Neural cell (in vitro differentiated cells): Measurements from ENCODE around the gene FLACC1. TPM values are rescaled to one million over a fixed set of nuclear protein-coding genes. Genes with fewer than 3 reads are reported as not detected.
"Not testable (repeated sequence)": the region's sequence is repeated elsewhere in the genome, so short reads cannot be mapped to it uniquely, and the experiment has no call there.

Source experiments
- H2AFZ ChIP-seq: fragments of 200-600, 300-800 bp; sonication (generic), shearing (Covaris generic); 2 replicates; pipeline ENCODE4 v1.6.0; 2014; ENCODE audit warnings: low read depth, mild to moderate bottlenecking, antibody characterized with exemption, low read length, moderate library complexity
- H3F3A ChIP-seq: fragments of 200-600 bp; shearing (Covaris generic); 2 replicates; pipeline ENCODE4 v1.6.1; 2016; ENCODE audit warnings: mild to moderate bottlenecking, moderate library complexity, mixed read lengths, antibody characterized with exemption, low read length; ENCODE audit not compliant: insufficient read depth, poor library complexity, severe bottlenecking
- H3K27ac ChIP-seq: fragments of 200-600, 300-800 bp; sonication (generic), shearing (Covaris generic); 2 replicates; pipeline ENCODE4 v1.5.1; 2014; ENCODE audit warnings: mild to moderate bottlenecking, low read length, moderate library complexity
- H3K27me3 ChIP-seq: fragments of 300-800, 200-600 bp; sonication (generic), shearing (Covaris generic); 2 replicates; pipeline ENCODE4 v1.6.0; 2014; ENCODE audit warnings: mild to moderate bottlenecking, low read depth, low read length, moderate library complexity; ENCODE audit not compliant: insufficient read depth
- H3K36me3 ChIP-seq: fragments of 300-800, 200-600 bp; sonication (generic), shearing (Covaris generic); 2 replicates; pipeline ENCODE4 v1.5.1; 2014; ENCODE audit warnings: mild to moderate bottlenecking, antibody characterized with exemption, low read length, moderate library complexity; ENCODE audit not compliant: insufficient read depth
- H3K4me2 ChIP-seq: fragments of 300-800, 200-600 bp; sonication (generic), shearing (Covaris generic); 2 replicates; pipeline ENCODE4 v1.6.0; 2014; ENCODE audit warnings: mild to moderate bottlenecking, low read length
- H3K4me3 ChIP-seq: fragments of 300-800, 200-600 bp; sonication (generic), shearing (Covaris generic); 2 replicates; pipeline ENCODE4 v1.5.1; 2014; ENCODE audit warnings: mild to moderate bottlenecking, low read length, moderate library complexity
- H3K79me2 ChIP-seq: fragments of 200-600 bp; shearing (Covaris generic); replicated peaks from 2 replicates; pipeline ENCODE4 v1.6.0; 2014; ENCODE audit warnings: mild to moderate bottlenecking, low read length, moderate library complexity; ENCODE audit not compliant: insufficient read depth
- H3K9ac ChIP-seq: fragments of 300-800, 200-600 bp; sonication (generic), shearing (Covaris generic); 2 replicates; pipeline ENCODE4 v1.6.1; 2016; ENCODE audit warnings: mild to moderate bottlenecking, low read length, mixed read lengths
- H3K9me2 ChIP-seq: fragments of 200-600 bp; shearing (Covaris generic); 2 replicates; pipeline ENCODE4 v1.6.1; 2016; ENCODE audit warnings: mild to moderate bottlenecking, low read length, mixed read lengths; ENCODE audit not compliant: insufficient read depth
- H3K9me3 ChIP-seq: fragments of 200-600, 300-800 bp; sonication (generic), shearing (Covaris generic); 2 replicates; pipeline ENCODE4 v1.6.1; 2016; ENCODE audit warnings: mild to moderate bottlenecking, mixed run types, low read length, moderate library complexity, mixed read lengths
- H4K20me1 ChIP-seq: fragments of 200-600 bp; shearing (Covaris generic); 2 replicates; pipeline ENCODE4 v1.6.1; 2016; ENCODE audit warnings: mild to moderate bottlenecking, mixed run types; ENCODE audit not compliant: insufficient read depth
- EP300 ChIP-seq: fragments of 450-650 bp; conservative IDR thresholded peaks from 2 replicates; pipeline ENCODE4 v1.6.1; 2014; ENCODE audit warnings: antibody characterized with exemption, mild to moderate bottlenecking, moderate library complexity; ENCODE audit not compliant: poor library complexity, severe bottlenecking
- EZH2 ChIP-seq: fragments of 200-600, 300-800 bp; shearing (Covaris generic), sonication (generic); IDR thresholded peaks from 2 replicates; pipeline ENCODE4 v1.6.1; 2014; ENCODE audit warnings: antibody characterized with exemption, low read length, borderline replicate concordance, mild to moderate bottlenecking; ENCODE audit not compliant: insufficient read depth, poor library complexity, severe bottlenecking
- MXI1 ChIP-seq: fragments of 450-650 bp; conservative IDR thresholded peaks from 2 replicates; pipeline ENCODE4 v1.6.1; 2014; ENCODE audit warnings: antibody characterized with exemption, mild to moderate bottlenecking; ENCODE audit not compliant: poor library complexity, severe bottlenecking
- POLR2AphosphoS5 ChIP-seq: IDR thresholded peaks from 2 replicates; pipeline ENCODE4 v1.6.1; 2012
- RAD21 ChIP-seq: fragments of 450-650 bp; conservative IDR thresholded peaks from 2 replicates; pipeline ENCODE4 v1.6.1; 2014; ENCODE audit warnings: antibody characterized with exemption, mild to moderate bottlenecking, moderate library complexity
- SMC3 ChIP-seq: fragments of 450-650 bp; conservative IDR thresholded peaks from 2 replicates; pipeline ENCODE4 v1.6.1; 2014; ENCODE audit warnings: antibody characterized with exemption, mild to moderate bottlenecking, moderate library complexity; ENCODE audit not compliant: poor library complexity
- TAF1 ChIP-seq: IDR thresholded peaks from 2 replicates; pipeline ENCODE4 v1.6.1; 2012; ENCODE audit warnings: low read depth
- polyA plus RNA-seq: library from polyadenylated mRNA; depleted of rRNA; stranded (reverse); fragments of >200 nt; gene quantifications from 2 replicates; pipeline ENCODE4 v1.2.3, GENCODE V29; 2014
- TF ChIP-seq, protein P1 (sequence below): IDR thresholded peaks from 2 replicates; pipeline ENCODE4 v1.6.1; 2012; ENCODE audit warnings: borderline replicate concordance
- TF ChIP-seq, protein P2 (sequence below): fragments of 450-650 bp; IDR thresholded peaks from 2 replicates; pipeline ENCODE4 v1.5.1; 2014; ENCODE audit warnings: antibody characterized with exemption, mild to moderate bottlenecking, moderate library complexity; ENCODE audit not compliant: poor library complexity, severe bottlenecking

FLACC1 gene
- polyA plus RNA-seq, 1 donor from 2014 or later: 1.8 TPM

DNA sequence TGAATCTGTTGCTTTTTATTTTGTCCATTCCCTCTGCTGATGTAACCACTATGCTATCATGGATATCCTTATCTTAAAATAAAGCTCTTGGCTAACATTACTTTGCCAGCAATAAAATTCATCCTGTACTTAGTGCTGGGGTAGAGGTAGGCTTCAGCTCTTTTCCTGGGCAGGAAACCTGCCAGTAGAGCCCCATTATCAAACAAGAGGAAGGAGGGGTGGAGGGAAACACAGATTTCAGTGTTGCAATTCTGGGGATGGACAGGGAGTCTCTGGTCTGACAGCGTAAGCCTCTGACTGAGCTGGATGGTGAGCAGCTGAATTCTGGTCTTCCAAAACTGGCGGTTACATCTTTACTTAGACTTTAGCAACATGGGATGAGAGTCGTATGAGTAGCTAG lies 49.3 kb downstream of the FLACC1 start:
- no peak for TF ChIP-seq SMC3
- TF ChIP-seq, protein P1, sequence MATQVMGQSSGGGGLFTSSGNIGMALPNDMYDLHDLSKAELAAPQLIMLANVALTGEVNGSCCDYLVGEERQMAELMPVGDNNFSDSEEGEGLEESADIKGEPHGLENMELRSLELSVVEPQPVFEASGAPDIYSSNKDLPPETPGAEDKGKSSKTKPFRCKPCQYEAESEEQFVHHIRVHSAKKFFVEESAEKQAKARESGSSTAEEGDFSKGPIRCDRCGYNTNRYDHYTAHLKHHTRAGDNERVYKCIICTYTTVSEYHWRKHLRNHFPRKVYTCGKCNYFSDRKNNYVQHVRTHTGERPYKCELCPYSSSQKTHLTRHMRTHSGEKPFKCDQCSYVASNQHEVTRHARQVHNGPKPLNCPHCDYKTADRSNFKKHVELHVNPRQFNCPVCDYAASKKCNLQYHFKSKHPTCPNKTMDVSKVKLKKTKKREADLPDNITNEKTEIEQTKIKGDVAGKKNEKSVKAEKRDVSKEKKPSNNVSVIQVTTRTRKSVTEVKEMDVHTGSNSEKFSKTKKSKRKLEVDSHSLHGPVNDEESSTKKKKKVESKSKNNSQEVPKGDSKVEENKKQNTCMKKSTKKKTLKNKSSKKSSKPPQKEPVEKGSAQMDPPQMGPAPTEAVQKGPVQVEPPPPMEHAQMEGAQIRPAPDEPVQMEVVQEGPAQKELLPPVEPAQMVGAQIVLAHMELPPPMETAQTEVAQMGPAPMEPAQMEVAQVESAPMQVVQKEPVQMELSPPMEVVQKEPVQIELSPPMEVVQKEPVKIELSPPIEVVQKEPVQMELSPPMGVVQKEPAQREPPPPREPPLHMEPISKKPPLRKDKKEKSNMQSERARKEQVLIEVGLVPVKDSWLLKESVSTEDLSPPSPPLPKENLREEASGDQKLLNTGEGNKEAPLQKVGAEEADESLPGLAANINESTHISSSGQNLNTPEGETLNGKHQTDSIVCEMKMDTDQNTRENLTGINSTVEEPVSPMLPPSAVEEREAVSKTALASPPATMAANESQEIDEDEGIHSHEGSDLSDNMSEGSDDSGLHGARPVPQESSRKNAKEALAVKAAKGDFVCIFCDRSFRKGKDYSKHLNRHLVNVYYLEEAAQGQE: no peak
- TF ChIP-seq EZH2: no peak
- TF ChIP-seq POLR2AphosphoS5: no peak
- TF ChIP-seq TAF1: no peak
- TF ChIP-seq MXI1: no peak
- no peak for TF ChIP-seq EP300
- TF ChIP-seq RAD21: no peak
- TF ChIP-seq, protein P2, sequence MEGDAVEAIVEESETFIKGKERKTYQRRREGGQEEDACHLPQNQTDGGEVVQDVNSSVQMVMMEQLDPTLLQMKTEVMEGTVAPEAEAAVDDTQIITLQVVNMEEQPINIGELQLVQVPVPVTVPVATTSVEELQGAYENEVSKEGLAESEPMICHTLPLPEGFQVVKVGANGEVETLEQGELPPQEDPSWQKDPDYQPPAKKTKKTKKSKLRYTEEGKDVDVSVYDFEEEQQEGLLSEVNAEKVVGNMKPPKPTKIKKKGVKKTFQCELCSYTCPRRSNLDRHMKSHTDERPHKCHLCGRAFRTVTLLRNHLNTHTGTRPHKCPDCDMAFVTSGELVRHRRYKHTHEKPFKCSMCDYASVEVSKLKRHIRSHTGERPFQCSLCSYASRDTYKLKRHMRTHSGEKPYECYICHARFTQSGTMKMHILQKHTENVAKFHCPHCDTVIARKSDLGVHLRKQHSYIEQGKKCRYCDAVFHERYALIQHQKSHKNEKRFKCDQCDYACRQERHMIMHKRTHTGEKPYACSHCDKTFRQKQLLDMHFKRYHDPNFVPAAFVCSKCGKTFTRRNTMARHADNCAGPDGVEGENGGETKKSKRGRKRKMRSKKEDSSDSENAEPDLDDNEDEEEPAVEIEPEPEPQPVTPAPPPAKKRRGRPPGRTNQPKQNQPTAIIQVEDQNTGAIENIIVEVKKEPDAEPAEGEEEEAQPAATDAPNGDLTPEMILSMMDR: no peak
- Histone ChIP-seq H3K9me3 (no peaks in the 10 kb centered on the region), H3K36me3 (no peaks in the 10 kb centered on the region), H3K4me3 (no peak overlapping the region), H3K4me2 (no peak overlapping the region), H3K9ac (no peak overlapping the region), H3F3A (no peaks in the 10 kb centered on the region), H3K9me2 (no peaks in the 10 kb centered on the region), H3K79me2 (no peaks in the 10 kb centered on the region), H3K27ac (no peak overlapping the region), H2AFZ (no peak overlapping the region), H4K20me1 (no peaks in the 10 kb centered on the region), H3K27me3 (no peaks in the 10 kb centered on the region)

DNA sequence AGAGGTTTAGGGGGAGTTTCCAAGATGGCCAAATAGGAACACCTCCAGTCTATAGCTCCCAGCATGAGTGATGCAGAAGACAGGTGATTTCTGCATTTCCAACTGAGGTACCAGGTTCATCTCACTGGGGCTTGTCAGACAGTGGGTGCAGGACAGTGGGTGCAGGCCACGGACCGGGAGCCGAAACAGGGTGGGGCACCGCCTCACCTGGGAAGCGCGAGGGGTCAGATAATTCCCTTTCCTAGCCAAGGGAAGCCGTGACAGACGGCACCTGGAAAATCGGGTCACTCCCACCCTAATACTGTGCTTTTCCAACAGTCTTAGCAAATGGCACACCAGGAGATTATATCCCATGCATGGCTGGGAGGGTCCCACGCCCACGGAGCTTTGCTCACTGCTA lies 57.2 kb downstream of the FLACC1 start:
- H3K79me2 ChIP-seq, H3F3A ChIP-seq, H2AFZ ChIP-seq, H3K4me2 ChIP-seq, H3K36me3 ChIP-seq, H3K27me3 ChIP-seq, H3K9me3 ChIP-seq, H3K27ac ChIP-seq, H3K9me2 ChIP-seq, H3K4me3 ChIP-seq, H4K20me1 ChIP-seq, H3K9ac ChIP-seq: not testable (repeated sequence)

DNA sequence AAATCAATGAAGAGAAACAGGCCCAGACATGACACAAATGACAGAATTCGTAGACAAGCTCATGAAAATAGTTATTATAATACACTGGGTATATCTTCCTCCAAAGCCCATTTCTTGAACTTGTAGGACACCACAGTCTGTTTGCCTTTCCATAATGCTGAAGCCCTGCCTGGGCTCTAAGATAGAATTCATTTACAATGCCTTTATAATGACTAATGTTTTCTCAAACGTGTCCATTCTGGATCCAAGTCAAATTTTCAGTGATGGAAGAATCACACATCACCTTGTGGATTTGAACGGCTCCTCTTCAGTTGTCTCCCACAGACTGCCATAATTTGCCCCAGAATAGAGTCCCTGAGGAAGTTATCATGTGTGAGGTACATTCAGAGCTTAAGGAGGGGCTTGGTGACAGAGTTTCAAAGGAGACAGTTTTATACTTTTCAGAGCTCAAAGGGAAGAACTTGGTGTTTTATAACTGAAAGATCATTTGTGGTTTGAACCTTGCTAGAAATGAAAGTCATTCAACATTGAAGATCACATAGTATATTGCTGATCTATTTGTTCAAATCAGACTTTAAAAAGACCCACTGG lies 58.6 kb downstream of the FLACC1 start:
- H3K4me3 ChIP-seq: no peak overlapping the region
- no peaks in the 10 kb centered on the region for H4K20me1 ChIP-seq
- no peaks in the 10 kb centered on the region for H3K9me3 ChIP-seq
- H3K9ac ChIP-seq: no peak overlapping the region
- H3K27ac ChIP-seq: no peak overlapping the region
- H3K27me3 ChIP-seq: no peaks in the 10 kb centered on the region
- H2AFZ ChIP-seq: no peak overlapping the region
- H3K79me2 ChIP-seq: no peaks in the 10 kb centered on the region
- TF ChIP-seq RAD21 (no peak), POLR2AphosphoS5 (no peak), TAF1 (no peak), EP300 (no peak), MXI1 (no peak), EZH2 (no peak), SMC3 (no peak)
- TF ChIP-seq, protein P2: no peak
- TF ChIP-seq, protein P1: no peak
- H3K36me3 ChIP-seq: no peaks in the 10 kb centered on the region
- H3K4me2 ChIP-seq: no peak overlapping the region
- H3F3A ChIP-seq: no peaks in the 10 kb centered on the region
- no peaks in the 10 kb centered on the region for H3K9me2 ChIP-seq
